A673 (cell line): ENCODE measurements around the gene PIK3CD. TPM values are rescaled to one million over a fixed set of nuclear protein-coding genes. Genes with fewer than 3 reads are reported as not detected.

Source experiments
- BruUV-seq: library from RNA; stranded (reverse); fragments of 400-500 nt; replicated peaks from 2 replicates; lab custom pipeline; 2021; lab: Mats Ljungman, UMichigan
- CTCF ChIA-PET: fragments of 300-600 bp; sonication (Branson Sonifier 250); formaldehyde crosslinking; loops from one replicate; lab custom pipeline; 2022; ENCODE audit warnings: antibody characterized with exemption; lab: Charles Lee
- POLR2A ChIA-PET: fragments of 300-600 bp; sonication (Branson Sonifier 250); formaldehyde crosslinking; loops from one replicate; lab custom pipeline; 2022; ENCODE audit warnings: antibody characterized with exemption; ENCODE audit not compliant: low non-redundant PET; lab: Charles Lee
- DNase-seq: peaks from one replicate; pipeline ENCODE4 v3.0.0-alpha.2; 2015; ENCODE audit warnings: low spot score
- H3K27ac ChIP-seq: fragments of 200-600 bp; sonication (generic); 2 replicates; pipeline ENCODE4 v1.5.1; 2016; ENCODE audit warnings: mixed run types, low read depth, mild to moderate bottlenecking, mixed read lengths, antibody characterized with exemption, low read length; ENCODE audit not compliant: poor library complexity, severe bottlenecking
- H3K27me3 ChIP-seq: fragments of 200-600 bp; sonication (generic); replicated peaks from 2 replicates; pipeline ENCODE4 v1.6.1; 2017; ENCODE audit warnings: mixed run types, low read depth, mild to moderate bottlenecking, mixed read lengths, antibody characterized with exemption, low read length; ENCODE audit not compliant: insufficient read depth, poor library complexity
- H3K36me3 ChIP-seq: fragments of 200-600 bp; sonication (generic); 2 replicates; pipeline ENCODE4 v1.6.1; 2016; ENCODE audit warnings: mixed run types, mild to moderate bottlenecking, mixed read lengths, antibody characterized with exemption, low read length; ENCODE audit not compliant: insufficient read depth, poor library complexity, severe bottlenecking
- H3K4me1 ChIP-seq: fragments of 200-600 bp; sonication (generic); 2 replicates; pipeline ENCODE4 v1.6.1; 2017; ENCODE audit warnings: mixed run types, mild to moderate bottlenecking, mixed read lengths, antibody characterized with exemption, low read length; ENCODE audit not compliant: insufficient read depth, poor library complexity, severe bottlenecking
- H3K4me3 ChIP-seq: fragments of 200-600 bp; sonication (generic); 2 replicates; pipeline ENCODE4 v1.5.1; 2016; ENCODE audit warnings: low read depth, mixed run types, mild to moderate bottlenecking, mixed read lengths, low read length; ENCODE audit not compliant: poor library complexity, severe bottlenecking
- H3K9me3 ChIP-seq: fragments of 200-600 bp; sonication (generic); 2 replicates; pipeline ENCODE4 v1.6.1; 2016; ENCODE audit warnings: mixed run types, low read depth, mild to moderate bottlenecking, mixed read lengths, antibody characterized with exemption, low read length; ENCODE audit not compliant: poor library complexity, severe bottlenecking
- EZH2 ChIP-seq: fragments of 200-600 bp; sonication (generic); IDR thresholded peaks from 2 replicates; pipeline ENCODE4 v1.6.1; 2017; ENCODE audit warnings: borderline replicate concordance, low read depth, mild to moderate bottlenecking, mixed read lengths, antibody characterized with exemption, low read length; ENCODE audit not compliant: poor library complexity, severe bottlenecking
- intact Hi-C: fragments of 100-400 bp; cut with micrococcal nuclease; formaldehyde crosslinking; loops from one replicate; pipeline ENCODE4 v1.10.0; 2022; ENCODE audit not compliant: unreplicated experiment
- total RNA-seq: library from RNA; stranded (reverse); gene quantifications from 2 replicates; pipeline ENCODE4 v1.2.3, GENCODE V29; 2021
- TF ChIP-seq, protein P1 (sequence below): fragments of 300-800, 200-600 bp; sonication (generic); conservative IDR thresholded peaks from 2 replicates; pipeline ENCODE4 v1.5.1; 2017; ENCODE audit warnings: low read depth, mild to moderate bottlenecking, antibody characterized with exemption, low read length, moderate library complexity, mixed read lengths

The PIK3CD gene
- total RNA-seq, 1 experiment from 2014 or later: 2.1 TPM

DNA sequence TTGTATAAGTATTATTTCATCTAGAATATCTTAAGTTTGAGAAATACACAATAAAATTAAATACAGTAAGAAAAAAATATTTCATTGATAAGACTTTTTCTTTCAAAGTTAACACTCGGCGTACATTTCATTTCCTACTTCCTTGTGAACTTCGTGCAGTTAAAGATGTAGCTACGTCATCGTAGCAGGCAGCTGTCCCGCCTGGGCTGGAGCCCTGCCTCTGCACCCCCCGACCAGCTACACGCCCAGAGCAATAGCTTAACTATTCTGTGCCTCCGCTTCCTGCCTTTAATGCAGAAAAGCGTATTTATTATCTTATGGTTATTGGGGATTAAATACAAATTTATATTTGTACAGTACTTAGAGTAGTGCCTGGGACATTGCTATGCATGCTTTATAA lies 118.8 kb downstream of the PIK3CD start:
- Histone ChIP-seq H3K9me3 (no peaks in the 10 kb centered on the region), H3K4me1 (peaks cover 3% of the 10 kb centered on the region), H3K4me3 (no peak overlapping the region), H3K27me3 (no peaks in the 10 kb centered on the region), H3K36me3 (peaks cover 6% of the 10 kb centered on the region), H3K27ac (no peak overlapping the region)
- CTCF ChIA-PET: no interaction called here
- BruUV-seq: no TSS peak
- TF ChIP-seq, protein P1, sequence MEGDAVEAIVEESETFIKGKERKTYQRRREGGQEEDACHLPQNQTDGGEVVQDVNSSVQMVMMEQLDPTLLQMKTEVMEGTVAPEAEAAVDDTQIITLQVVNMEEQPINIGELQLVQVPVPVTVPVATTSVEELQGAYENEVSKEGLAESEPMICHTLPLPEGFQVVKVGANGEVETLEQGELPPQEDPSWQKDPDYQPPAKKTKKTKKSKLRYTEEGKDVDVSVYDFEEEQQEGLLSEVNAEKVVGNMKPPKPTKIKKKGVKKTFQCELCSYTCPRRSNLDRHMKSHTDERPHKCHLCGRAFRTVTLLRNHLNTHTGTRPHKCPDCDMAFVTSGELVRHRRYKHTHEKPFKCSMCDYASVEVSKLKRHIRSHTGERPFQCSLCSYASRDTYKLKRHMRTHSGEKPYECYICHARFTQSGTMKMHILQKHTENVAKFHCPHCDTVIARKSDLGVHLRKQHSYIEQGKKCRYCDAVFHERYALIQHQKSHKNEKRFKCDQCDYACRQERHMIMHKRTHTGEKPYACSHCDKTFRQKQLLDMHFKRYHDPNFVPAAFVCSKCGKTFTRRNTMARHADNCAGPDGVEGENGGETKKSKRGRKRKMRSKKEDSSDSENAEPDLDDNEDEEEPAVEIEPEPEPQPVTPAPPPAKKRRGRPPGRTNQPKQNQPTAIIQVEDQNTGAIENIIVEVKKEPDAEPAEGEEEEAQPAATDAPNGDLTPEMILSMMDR: no peak
- no peak for TF ChIP-seq EZH2
- intact Hi-C loops: no loop called here
- POLR2A ChIA-PET: no interaction called here
- no peak for DNase-seq

GRCh38 chr1:9774712-9775679 lies 123.5 kb downstream of the PIK3CD start:
- Histone ChIP-seq H3K4me3 (no peak overlapping the region), H3K27me3 (no peaks in the 10 kb centered on the region), H3K4me1 (peaks cover 13% of the 10 kb centered on the region), H3K27ac (no peak overlapping the region), H3K36me3 (peaks cover 6% of the 10 kb centered on the region), H3K9me3 (no peaks in the 10 kb centered on the region)
- ChIA-PET CTCF (no interaction called here), POLR2A (interaction anchor here (0.7 kb wide), 1 partner anchor 390 kb away, joined by 3 read pairs; no protein-coding TSS in a partner anchor)
- intact Hi-C loops: no loop called here
- DNase-seq: no peak
- BruUV-seq: no TSS peak
- TF ChIP-seq, protein P1: no peak
- no peak for TF ChIP-seq EZH2

DNA sequence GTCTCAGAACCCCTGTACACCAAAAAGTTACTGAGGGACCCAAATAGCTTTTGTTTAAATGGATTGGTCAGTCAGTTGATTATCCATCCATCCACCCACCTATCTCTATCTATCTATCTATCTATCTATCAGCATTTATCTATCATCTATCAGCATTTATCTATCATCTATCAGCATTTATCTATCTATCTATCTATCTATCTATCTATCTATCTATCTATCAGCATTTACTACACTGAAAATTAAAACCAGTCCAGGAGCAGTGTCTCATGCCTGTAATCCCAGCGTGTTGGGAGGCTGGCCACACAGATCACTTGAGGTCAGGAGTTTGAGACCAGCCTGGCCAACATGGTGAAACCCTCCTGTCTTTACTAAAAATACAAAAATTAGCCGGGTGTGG lies 125.2 kb downstream of the PIK3CD start:
- ChIA-PET POLR2A (no interaction called here), CTCF (no interaction called here)
- no TSS peak for BruUV-seq
- Histone ChIP-seq H3K9me3 (no peaks in the 10 kb centered on the region), H3K36me3 (peaks cover 6% of the 10 kb centered on the region), H3K4me3 (no peak overlapping the region), H3K4me1 (peaks cover 13% of the 10 kb centered on the region), H3K27me3 (no peaks in the 10 kb centered on the region), H3K27ac (no peak overlapping the region)
- TF ChIP-seq EZH2: no peak
- TF ChIP-seq, protein P1: no peak
- no peak for DNase-seq
- intact Hi-C loops: no loop called here

Other genes with a start within 250 kb of the PIK3CD start
- 14.1 and 15.0 TPM in 2 replicates for gene SLC25A33, start 112.3 kb upstream of the PIK3CD start, total RNA-seq
- 46.5 and 49.0 TPM in 2 replicates for gene TMEM201, start 62.8 kb upstream of the PIK3CD start, total RNA-seq
- gene CLSTN1, start 172.2 kb downstream of the PIK3CD start, total RNA-seq: 77.4 and 85.3 TPM in 2 replicates